Measurements from ENCODE around the gene MRPL4.
"Not testable (repeated sequence)": the region's sequence is repeated elsewhere in the genome, so short reads cannot be mapped to it uniquely, and the experiment has no call there.

The MRPL4 gene

GRCh38 chr19:10260141-10260584, 8.1 kb downstream of the MRPL4 start:
- DNase-seq (ENCODE audit: low read depth in 1 of 2, low spot score in 1 of 2): peak in 1 of 2 donors; percentile 40

- no peak for DNase-seq (ENCODE audit: low read depth in 1 of 2, low spot score in 1 of 2)
These were observed 10.8 kb downstream of the MRPL4 start for GRCh38 chr19:10262771-10263170.

GRCh38 chr19:10266706-10267105, 14.7 kb downstream of the MRPL4 start:
- no peak for DNase-seq (ENCODE audit: low read depth in 1 of 2, low spot score in 1 of 2)

GRCh38 chr19:10268071-10268470, 16.1 kb downstream of the MRPL4 start:
- no peak for DNase-seq (ENCODE audit: low read depth in 1 of 2, low spot score in 1 of 2)

GRCh38 chr19:10269333-10270179, 17.5 kb downstream of the MRPL4 start:
- DNase-seq (ENCODE audit: low read depth in 1 of 2, low spot score in 1 of 2): peak; percentile 78 to 79

- peak in 1 of 2 donors; percentile 56 for DNase-seq (ENCODE audit: low read depth in 1 of 2, low spot score in 1 of 2)
These were observed 18.2 kb downstream of the MRPL4 start for GRCh38 chr19:10270180-10270615.

GRCh38 chr19:10270616-10271394, 18.8 kb downstream of the MRPL4 start, which contains the start of gene ICAM1:
ICAM1 (plus strand) TSS chr19:10271120; CDS start chr19:10271160, 40 bp downstream.
- peak in 1 of 2 donors; percentile 63 for DNase-seq (ENCODE audit: low read depth in 1 of 2, low spot score in 1 of 2)

GRCh38 chr19:10271543-10272086, 19.6 kb downstream of the MRPL4 start:
- DNase-seq (ENCODE audit: low read depth in 1 of 2, low spot score in 1 of 2): peak in 1 of 2 donors; percentile 30

GRCh38 chr19:10274589-10274988, 22.6 kb downstream of the MRPL4 start:
- no peak for DNase-seq (ENCODE audit: low read depth in 1 of 2, low spot score in 1 of 2)

- DNase-seq (ENCODE audit: low read depth in 1 of 2, low spot score in 1 of 2): no peak
These were observed 26.0 kb downstream of the MRPL4 start for GRCh38 chr19:10277795-10278589.

GRCh38 chr19:10278935-10279334, 26.9 kb downstream of the MRPL4 start:
- no peak for DNase-seq (ENCODE audit: low read depth in 1 of 2, low spot score in 1 of 2)

GRCh38 chr19:10279737-10280442, 27.9 kb downstream of the MRPL4 start:
- no peak for DNase-seq (ENCODE audit: low read depth in 1 of 2, low spot score in 1 of 2)

- DNase-seq (ENCODE audit: low read depth in 1 of 2, low spot score in 1 of 2): not testable (repeated sequence)
These were observed 30.0 kb downstream of the MRPL4 start for GRCh38 chr19:10282043-10282442.

GRCh38 chr19:10283301-10284064, 31.5 kb downstream of the MRPL4 start:
- no peak for DNase-seq (ENCODE audit: low read depth in 1 of 2, low spot score in 1 of 2)

GRCh38 chr19:10284065-10284959, 32.3 kb downstream of the MRPL4 start:
- no peak for DNase-seq (ENCODE audit: low read depth in 1 of 2, low spot score in 1 of 2)

- DNase-seq (ENCODE audit: low read depth in 1 of 2, low spot score in 1 of 2): no peak
These were observed 32.9 kb downstream of the MRPL4 start for GRCh38 chr19:10284960-10285278.

- no peak for DNase-seq (ENCODE audit: low read depth in 1 of 2, low spot score in 1 of 2)
These were observed 33.4 kb downstream of the MRPL4 start for GRCh38 chr19:10285393-10285792.
